HUES48 (cell line): ENCODE measurements around the gene KRT81.
"Not testable (repeated sequence)": the region's sequence is repeated elsewhere in the genome, so short reads cannot be mapped to it uniquely, and the experiment has no call there.

Source experiments
- H3K27ac ChIP-seq: one replicate; pipeline ENCODE4 v1.7.0; 2013; ENCODE audit warnings: low read depth, low read length, inconsistent platforms
- H3K27me3 ChIP-seq: 2 replicates; pipeline ENCODE4 v1.6.1; 2013; ENCODE audit warnings: mild to moderate bottlenecking, low read length; ENCODE audit not compliant: control insufficient read depth, insufficient read depth
- H3K36me3 ChIP-seq: 2 replicates; pipeline ENCODE4 v1.6.1; 2013; ENCODE audit warnings: low read length; ENCODE audit not compliant: control insufficient read depth, insufficient read depth
- H3K4me1 ChIP-seq: 2 replicates; pipeline ENCODE4 v1.6.1; 2013; ENCODE audit warnings: mild to moderate bottlenecking, low read length; ENCODE audit not compliant: control insufficient read depth, insufficient read depth
- H3K4me3 ChIP-seq: 2 replicates; pipeline ENCODE4 v1.5.1; 2013; ENCODE audit warnings: mild to moderate bottlenecking, low read depth, low read length
- H3K9ac ChIP-seq: 2 replicates; pipeline ENCODE4 v1.6.1; 2013; ENCODE audit warnings: mild to moderate bottlenecking, low read depth, low read length, moderate library complexity
- H3K9me3 ChIP-seq: 2 replicates; pipeline ENCODE4 v1.6.1; 2013; ENCODE audit warnings: low read length; ENCODE audit not compliant: control insufficient read depth, insufficient read depth

KRT81 gene

DNA sequence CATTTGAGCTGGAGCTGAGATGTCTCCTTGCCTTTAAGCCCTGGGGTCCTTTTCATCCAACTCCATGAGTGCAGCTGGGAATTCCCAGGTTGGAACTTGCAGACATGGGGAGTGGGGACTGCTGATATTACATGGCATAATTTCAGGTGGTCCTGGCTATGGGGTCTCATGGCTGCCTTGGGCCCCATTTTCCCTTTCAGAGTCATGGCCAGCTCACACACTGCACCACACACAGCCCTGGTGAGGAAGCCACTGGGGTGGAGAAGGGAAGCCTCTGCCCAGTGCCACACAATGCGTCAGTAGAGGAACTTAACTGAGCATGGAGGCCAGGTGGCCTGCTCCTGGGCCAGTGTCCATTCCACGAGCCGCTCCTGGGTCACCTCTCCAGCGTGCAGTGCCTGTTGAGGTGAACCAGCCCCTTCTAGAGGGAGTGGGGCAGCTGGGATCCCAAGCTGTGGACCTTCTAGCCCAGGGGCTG is 34.2 kb downstream of the KRT81 start:
- Histone ChIP-seq H3K27ac (no peak overlapping the region), H3K27me3 (peaks cover 50% of the 10 kb centered on the region), H3K9ac (no peak overlapping the region), H3K4me3 (no peak overlapping the region), H3K4me1 (no peaks in the 10 kb centered on the region), H3K36me3 (no peaks in the 10 kb centered on the region), H3K9me3 (peaks cover 4% of the 10 kb centered on the region; the same call in 1 of the 2 replicates)

DNA sequence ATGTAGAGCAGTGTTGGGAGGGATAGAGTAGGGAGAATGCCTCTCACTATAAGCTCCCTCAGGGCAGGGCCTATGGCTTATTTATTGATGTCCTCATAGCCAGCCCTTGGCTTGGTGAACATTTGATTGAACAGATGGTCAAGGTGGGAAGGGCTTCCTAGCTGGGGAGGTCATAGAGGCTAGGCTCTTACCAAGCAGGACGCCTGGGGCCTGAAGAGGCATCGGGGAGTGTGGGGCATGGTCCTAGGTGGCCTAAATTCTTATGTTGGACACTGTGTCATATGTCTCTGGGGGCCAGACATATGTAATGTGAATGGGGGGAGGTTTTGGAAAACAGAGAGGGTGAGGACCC is 34.8 kb downstream of the KRT81 start:
- Histone ChIP-seq H3K36me3 (no peaks in the 10 kb centered on the region), H3K4me1 (no peaks in the 10 kb centered on the region; the same call in 1 of the 2 replicates), H3K9me3 (no peaks in the 10 kb centered on the region), H3K27me3 (peaks cover 55% of the 10 kb centered on the region), H3K27ac (no peak overlapping the region), H3K9ac (no peak overlapping the region), H3K4me3 (no peak overlapping the region)

DNA sequence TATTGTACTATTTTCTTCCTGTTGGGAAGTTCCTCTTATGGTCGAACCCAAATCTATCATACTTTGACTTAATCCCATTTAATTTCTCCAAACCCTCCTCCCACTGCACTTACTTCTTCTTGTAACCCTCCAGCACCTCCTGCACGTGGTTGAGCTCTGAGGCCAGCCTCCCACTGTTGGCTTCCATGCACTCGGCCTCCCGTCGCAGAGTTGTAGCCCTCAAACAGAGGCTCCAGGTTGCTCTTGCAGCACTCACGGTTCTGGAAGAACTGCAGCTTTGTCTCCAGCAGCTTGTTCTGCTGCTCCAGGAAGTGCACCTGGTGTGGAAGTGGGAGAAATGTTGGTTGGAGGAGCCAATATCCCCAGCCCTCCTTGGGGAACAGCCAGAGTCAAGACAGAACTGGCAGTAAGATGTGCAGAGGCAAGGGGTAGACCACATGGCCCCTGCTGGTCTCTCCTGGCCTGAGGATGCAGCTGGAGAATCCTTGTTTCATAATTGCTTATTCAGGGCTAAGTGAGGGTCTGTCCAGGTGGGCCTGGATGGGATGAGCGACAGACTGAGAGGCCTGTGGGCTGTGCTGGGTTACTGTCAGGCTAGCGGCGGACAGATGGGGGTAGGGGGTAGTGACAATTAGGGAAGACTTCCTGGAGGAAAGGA is 35.3 kb downstream of the KRT81 start:
- no peaks in the 10 kb centered on the region for H3K9me3 ChIP-seq
- peaks cover 58% of the 10 kb centered on the region for H3K27me3 ChIP-seq
- H3K4me3 ChIP-seq = no peak overlapping the region
- no peak overlapping the region for H3K9ac ChIP-seq
- H3K4me1 ChIP-seq = no peaks in the 10 kb centered on the region; the same call in 1 of the 2 replicates
- no peak overlapping the region for H3K27ac ChIP-seq
- H3K36me3 ChIP-seq = no peaks in the 10 kb centered on the region

DNA sequence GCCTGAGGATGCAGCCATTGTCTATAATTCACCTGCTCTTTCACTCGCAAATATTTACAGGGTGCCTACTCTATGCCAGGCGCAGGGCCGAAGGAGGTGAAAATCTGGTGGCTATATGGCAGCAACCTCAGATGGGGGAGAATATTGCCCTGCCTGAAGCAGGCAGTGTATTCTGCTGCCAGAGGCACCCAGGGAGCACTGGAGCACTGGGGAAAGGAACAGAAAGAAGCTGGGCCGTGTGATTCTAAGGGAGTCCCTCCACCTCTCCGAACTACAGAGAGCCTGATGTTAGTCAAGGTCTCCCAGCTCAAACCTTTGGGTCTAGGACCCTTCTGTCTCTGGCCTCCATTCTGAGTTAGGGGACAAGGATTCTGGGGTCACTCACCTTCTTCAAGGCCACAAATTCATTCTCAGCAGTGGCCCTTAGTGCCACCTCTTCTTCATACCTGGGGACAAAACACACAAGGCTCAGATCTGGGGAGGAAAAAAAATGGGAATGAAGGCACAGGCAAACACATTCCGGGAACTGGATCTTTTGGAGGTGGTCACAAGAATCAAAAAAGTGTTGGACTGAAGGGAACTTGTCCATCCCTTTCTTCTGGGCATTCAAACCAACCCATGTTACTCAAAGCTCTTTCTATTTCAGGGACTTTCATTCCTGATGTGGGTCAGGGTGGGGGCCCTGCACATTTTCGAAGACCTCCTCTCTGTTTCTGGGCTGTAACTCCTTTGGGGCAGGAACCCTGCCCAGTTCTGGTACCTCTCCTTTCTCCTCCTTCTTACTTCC is 36.2 kb downstream of the KRT81 start:
- no peak overlapping the region for H3K27ac ChIP-seq
- no peak overlapping the region for H3K4me3 ChIP-seq
- no peaks in the 10 kb centered on the region; the same call in 1 of the 2 replicates for H3K4me1 ChIP-seq
- H3K9me3 ChIP-seq = no peaks in the 10 kb centered on the region
- H3K27me3 ChIP-seq = peaks cover 66% of the 10 kb centered on the region
- no peak overlapping the region for H3K9ac ChIP-seq
- no peaks in the 10 kb centered on the region for H3K36me3 ChIP-seq

DNA sequence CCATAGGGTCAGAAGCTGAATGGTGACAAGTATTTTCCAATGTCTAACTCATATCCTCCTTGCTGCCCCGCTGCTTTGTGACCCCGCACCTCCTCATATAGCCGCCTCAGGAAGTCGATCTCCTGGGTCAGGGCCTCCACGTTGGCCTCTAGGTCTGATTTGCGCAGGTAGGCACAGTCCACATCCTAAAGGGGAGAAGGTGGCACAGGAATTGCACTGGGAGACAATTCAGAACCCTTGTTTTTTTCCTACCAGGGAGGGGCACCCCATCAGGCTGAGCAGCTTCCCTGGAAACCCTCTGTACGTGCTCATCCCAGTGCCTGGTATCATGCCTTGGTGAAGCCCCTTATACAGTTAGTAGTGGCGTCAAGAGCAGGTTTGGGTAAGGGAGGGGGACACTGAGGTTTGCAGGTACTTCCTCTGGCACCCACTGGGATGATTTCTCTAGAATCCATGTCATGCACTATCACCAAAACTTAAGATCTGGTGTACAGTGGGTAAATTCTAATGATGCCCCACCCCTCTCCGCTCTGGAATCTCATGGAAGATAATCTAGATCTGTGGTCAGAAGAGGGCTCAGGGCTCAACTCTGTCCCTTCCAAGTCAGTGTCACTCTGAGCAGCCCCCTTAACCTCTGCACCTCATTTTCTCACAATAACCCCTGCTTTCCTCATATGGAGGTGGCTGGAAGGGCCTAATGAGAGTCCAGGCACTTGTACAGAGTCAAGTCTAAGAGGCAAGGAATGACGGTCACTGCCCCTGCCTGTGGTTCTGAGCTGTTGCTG is 37.0 kb downstream of the KRT81 start:
- Histone ChIP-seq H3K4me1 (no peaks in the 10 kb centered on the region; the same call in 1 of the 2 replicates), H3K4me3 (no peak overlapping the region), H3K27ac (no peak overlapping the region), H3K9me3 (no peaks in the 10 kb centered on the region), H3K27me3 (peaks cover 69% of the 10 kb centered on the region), H3K9ac (no peak overlapping the region), H3K36me3 (no peaks in the 10 kb centered on the region)

DNA sequence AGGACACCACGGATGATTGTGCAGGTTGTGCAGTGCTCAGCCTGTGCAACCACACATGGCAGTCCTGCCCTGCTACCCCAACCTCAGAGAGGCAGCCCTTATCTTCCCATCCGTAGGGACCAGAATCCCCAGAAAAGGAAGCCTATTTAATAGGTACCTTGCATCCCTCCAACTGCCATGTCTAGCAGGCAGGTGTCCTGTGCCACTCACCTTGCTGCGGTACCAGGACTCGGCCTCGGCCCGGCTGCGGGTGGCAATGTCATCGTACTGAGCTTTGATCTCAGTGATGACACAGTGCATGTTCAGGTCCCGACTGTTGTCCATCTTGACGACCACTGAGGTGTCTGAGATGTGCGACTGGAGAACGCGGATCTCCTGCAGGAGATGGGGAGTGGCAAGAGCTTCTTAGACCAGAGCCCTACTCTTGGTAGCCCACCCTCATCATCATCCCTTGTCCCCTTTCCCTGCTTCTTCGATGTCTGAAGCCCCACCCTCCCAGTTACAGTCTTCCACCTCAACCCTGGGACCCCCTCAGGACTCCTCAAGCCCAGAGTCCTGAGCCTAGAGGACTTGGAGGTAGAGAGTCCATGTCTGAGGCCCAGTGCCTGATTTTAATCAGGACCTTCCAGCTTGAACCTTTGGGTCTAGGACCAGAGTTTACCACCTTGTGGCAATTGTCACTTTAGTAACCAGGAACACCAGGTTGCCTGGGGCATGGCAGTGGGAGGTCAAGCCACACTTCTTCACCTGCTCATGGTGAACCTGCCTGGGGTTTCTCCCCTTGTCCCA is 37.7 kb downstream of the KRT81 start:
- Histone ChIP-seq H3K36me3 (no peaks in the 10 kb centered on the region), H3K4me1 (no peaks in the 10 kb centered on the region; the same call in 1 of the 2 replicates), H3K27ac (no peak overlapping the region), H3K4me3 (no peak overlapping the region), H3K9me3 (no peaks in the 10 kb centered on the region), H3K9ac (no peak overlapping the region), H3K27me3 (peaks cover 68% of the 10 kb centered on the region)

DNA sequence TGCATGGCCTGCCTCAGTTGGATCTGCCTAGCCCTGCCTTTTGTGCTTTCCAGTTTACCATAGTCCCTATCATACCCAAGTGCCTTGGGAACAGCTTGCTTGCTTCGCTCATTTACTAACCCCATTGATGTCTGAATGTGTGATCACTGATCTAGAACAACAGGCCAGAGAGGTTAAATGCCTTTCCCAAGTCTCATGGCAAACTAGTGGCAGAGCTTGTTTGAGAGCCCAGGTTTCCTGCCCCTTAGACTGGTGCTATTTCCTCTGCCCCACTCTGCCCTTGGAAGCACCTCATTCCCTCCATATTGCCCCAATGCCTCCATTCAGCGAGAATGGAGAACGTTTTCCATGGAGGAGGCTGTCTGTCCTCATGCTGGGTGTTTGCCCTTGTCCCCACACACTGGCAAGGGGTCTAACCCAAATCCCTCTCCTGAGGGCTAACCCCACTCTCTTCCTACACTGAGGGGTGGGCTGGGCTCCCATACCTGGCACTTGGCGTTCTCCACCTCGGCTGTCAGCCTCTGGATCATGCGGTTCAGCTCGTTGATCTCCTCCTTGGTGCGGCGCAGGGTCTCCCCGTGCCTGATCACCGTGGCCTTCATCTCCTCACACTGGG is 38.5 kb downstream of the KRT81 start:
- H3K27me3 ChIP-seq = peaks cover 60% of the 10 kb centered on the region

DNA sequence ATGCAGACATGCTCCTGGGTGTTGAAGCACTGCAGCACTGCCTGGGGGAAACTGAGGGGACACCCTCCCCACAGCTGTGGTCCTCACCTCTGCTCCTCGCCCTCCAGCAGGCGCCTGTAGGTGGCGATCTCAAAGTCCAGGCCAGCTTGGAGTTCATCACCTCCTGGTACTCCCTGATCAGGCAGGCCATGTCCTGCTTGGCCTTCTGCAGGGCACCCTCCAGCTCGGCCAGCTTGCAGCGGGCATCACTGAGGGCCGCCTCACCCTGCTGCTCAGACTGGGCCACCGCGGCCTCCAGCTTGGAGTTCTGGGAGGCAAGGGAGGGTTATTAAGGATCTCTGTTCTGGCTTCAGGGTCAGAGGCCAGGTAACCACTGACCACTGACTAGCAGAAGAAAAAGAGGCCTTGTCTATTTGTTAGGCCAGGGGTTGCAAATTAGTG is 39.1 kb downstream of the KRT81 start:
- H3K4me3 ChIP-seq, H3K9me3 ChIP-seq, H3K27ac ChIP-seq, H3K36me3 ChIP-seq, H3K9ac ChIP-seq, H3K4me1 ChIP-seq: not testable (repeated sequence)
- peaks cover 54% of the 10 kb centered on the region for H3K27me3 ChIP-seq

More for the DNA sequence above, 38.5 kb downstream of the KRT81 start:
- Histone ChIP-seq H3K9me3 (no peaks in the 10 kb centered on the region), H3K4me1 (no peaks in the 10 kb centered on the region; the same call in 1 of the 2 replicates), H3K36me3 (no peaks in the 10 kb centered on the region), H3K9ac (no peak overlapping the region), H3K4me3 (no peak overlapping the region), H3K27ac (no peak overlapping the region)

DNA sequence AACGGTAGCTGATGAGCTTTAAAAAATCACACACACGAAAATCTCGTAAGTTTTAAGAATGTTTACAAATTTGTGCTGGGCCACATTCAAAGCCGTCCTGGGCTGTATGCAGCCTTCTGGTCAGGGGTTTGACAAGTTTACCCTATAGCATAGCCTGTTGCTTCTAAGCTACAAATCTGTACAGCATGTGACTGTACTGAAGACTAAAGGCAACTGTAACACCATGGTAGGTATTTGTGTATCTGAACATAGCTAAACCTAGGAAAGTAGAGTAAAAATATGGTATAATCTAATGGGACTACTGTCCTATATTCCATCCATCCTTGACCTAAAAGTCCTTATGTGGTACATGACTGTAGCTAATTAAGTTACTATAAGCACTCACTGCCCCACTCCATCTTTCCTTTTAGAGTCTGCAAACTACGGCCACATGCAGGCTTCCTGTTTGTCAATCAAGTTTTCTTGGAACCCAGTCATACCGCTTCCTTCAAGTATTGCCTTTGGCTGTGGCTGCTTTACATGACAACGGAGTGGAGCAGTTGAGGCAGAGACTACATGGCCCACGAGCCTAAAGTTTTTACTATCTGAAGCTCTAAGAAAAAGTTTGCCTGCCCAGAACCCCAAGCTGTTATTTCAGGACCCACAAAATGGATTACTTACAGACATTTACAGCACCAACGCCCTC is 39.8 kb downstream of the KRT81 start:
- no peaks in the 10 kb centered on the region for H3K36me3 ChIP-seq
- H3K4me3 ChIP-seq = no peak overlapping the region
- peaks cover 47% of the 10 kb centered on the region for H3K27me3 ChIP-seq
- no peak overlapping the region for H3K27ac ChIP-seq
- peaks cover 7% of the 10 kb centered on the region for H3K4me1 ChIP-seq
- no peaks in the 10 kb centered on the region for H3K9me3 ChIP-seq
- H3K9ac ChIP-seq = no peak overlapping the region
